Common myeloid progenitor, CD34-positive (primary cell): ENCODE results near the gene CNTFR.

Experiments
- CTCF ChIA-PET: fragments of 350-600 bp; sonication (Branson Sonifier 250); formaldehyde crosslinking; loops from one replicate; lab custom pipeline; 2021; ENCODE audit warnings: antibody characterized with exemption; lab: Charles Lee
- POLR2A ChIA-PET: fragments of 350-600 bp; sonication (Branson Sonifier 250); formaldehyde crosslinking; loops from one replicate; lab custom pipeline; 2021; ENCODE audit warnings: antibody characterized with exemption; lab: Charles Lee
- DNase-seq, 3 donors: peaks; one replicate each; pipeline versions ENCODE4 v3.0.0 to v3.0.0-alpha.2; 2013
- H3K27ac ChIP-seq, 2 experiments: 1 replicate in 1 of 2; 2 replicates in 1 of 2; pipeline ENCODE4 v1.7.0; 2013; ENCODE audit warnings: inconsistent platforms in 2 of 2, low read length in 2 of 2, mild to moderate bottlenecking in 2 of 2, low read depth in 1 of 2, moderate library complexity in 1 of 2; ENCODE audit not compliant: severe bottlenecking in 2 of 2, insufficient read depth in 1 of 2, poor library complexity in 1 of 2
- H3K27me3 ChIP-seq, 5 experiments: replicated peaks in 2 of 5; 1 replicate in 3 of 5; 2 replicates in 2 of 5; pipeline versions ENCODE4 v1.6.1 to v1.7.0; 2013; ENCODE audit warnings: low read length in 4 of 5, mild to moderate bottlenecking in 2 of 5, moderate library complexity in 2 of 5, inconsistent platforms in 1 of 5; ENCODE audit not compliant: insufficient read depth in 5 of 5, control insufficient read depth in 4 of 5
- H3K36me3 ChIP-seq, 4 experiments: 1 replicate in 2 of 4; 2 replicates in 2 of 4; pipeline versions ENCODE4 v1.6.1 to v1.7.0; 2013; ENCODE audit warnings: low read length in 3 of 4, control low read depth in 1 of 4, mild to moderate bottlenecking in 1 of 4; ENCODE audit not compliant: control insufficient read depth in 4 of 4, insufficient read depth in 4 of 4
- H3K4me1 ChIP-seq, 4 experiments: 1 replicate in 3 of 4; 2 replicates in 1 of 4; pipeline versions ENCODE4 v1.6.1 to v1.7.1; 2013; ENCODE audit warnings: low read length in 3 of 4, mild to moderate bottlenecking in 3 of 4, control low read depth in 1 of 4, inconsistent platforms in 1 of 4, moderate library complexity in 1 of 4; ENCODE audit not compliant: control insufficient read depth in 4 of 4, insufficient read depth in 4 of 4; ENCODE audit errors: control extremely low read depth in 1 of 4
- H3K4me3 ChIP-seq, 7 experiments: 1 replicate in 4 of 7; 2 replicates in 3 of 7; pipeline versions ENCODE4 v1.5.1 to v1.7.0; 2013; ENCODE audit warnings: mild to moderate bottlenecking in 7 of 7, low read length in 6 of 7, moderate library complexity in 6 of 7, inconsistent platforms in 2 of 7, low read depth in 2 of 7, control low read depth in 1 of 7; ENCODE audit not compliant: insufficient read depth in 4 of 7, control insufficient read depth in 1 of 7; ENCODE audit errors: extremely low read depth in 1 of 7
- H3K9me3 ChIP-seq, 5 experiments: 1 replicate in 4 of 5; 2 replicates in 1 of 5; pipeline versions ENCODE4 v1.6.1 to v1.7.1; 2013; ENCODE audit warnings: low read length in 4 of 5, mild to moderate bottlenecking in 2 of 5, inconsistent platforms in 1 of 5, low read depth in 1 of 5, moderate library complexity in 1 of 5; ENCODE audit not compliant: control insufficient read depth in 4 of 5, insufficient read depth in 2 of 5; ENCODE audit errors: control extremely low read depth in 1 of 5
- WGBS: methylation state at CpG from one replicate; pipeline ENCODE4 v1.1.5; 2013; ENCODE audit not compliant: insufficient coverage; 5-methylcytosine and 5-hydroxymethylcytosine counted together

The CNTFR gene

DNA sequence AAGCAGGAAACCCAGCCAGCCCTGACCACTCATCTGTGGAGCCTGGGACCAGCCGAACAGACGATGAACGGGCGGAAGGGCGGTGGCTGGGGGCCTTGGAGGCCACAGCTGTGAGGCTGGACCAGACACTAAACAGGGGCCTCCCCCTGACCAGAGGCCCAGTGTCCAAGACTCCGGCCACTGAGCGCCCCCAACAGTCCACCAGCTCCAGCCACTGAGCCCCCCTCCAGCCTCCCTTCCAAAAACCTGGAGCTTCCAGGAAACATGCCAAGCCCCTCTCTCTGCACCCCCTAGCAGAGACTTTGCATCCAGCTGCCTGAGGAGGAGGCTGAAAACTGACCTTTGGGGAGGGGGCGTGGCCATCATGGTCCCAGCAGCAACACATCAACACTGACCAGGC, 23.2 kb downstream of the CNTFR start:
- peaks cover 0 to 43% (median 21%) of the 10 kb centered on the region in 5 experiments for H3K27me3 ChIP-seq
- peaks cover 0 to 7% (median 4%) of the 10 kb centered on the region in 5 experiments for H3K9me3 ChIP-seq
- H3K27ac ChIP-seq: no peak overlapping the region
- ChIA-PET POLR2A (no interaction called here), CTCF (interaction anchor here (0.6 to 1.1 kb wide), 3 partner anchors 16 to 155 kb away, joined by 3 read pairs; no protein-coding TSS in a partner anchor)
- WGBS: 82% methylated on average over 6 of the region's 8 CpGs
- no peaks in the 10 kb centered on the region for H3K4me1 ChIP-seq
- no peaks in the 10 kb centered on the region for H3K36me3 ChIP-seq
- no peak overlapping the region for H3K4me3 ChIP-seq
- DNase-seq: no peak

DNA sequence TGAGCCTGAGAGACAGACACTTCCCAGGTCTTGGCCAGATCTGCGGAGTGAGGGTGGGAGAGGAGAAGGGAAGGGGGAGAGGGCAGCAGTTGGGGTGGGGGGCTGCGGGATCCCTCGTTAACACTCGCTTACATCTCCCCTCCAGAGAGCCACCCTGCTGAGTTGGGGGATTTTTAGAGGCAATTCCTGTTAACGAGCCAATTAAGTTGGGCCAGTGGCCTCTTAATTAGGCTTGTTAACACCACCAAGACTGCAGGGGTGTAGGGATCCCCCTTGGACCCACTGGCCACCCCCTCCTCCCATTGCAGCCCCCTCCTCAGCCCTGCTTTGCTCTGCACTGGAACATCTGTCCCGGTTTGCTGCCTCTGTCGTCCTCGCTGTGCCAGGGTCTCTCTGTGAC, 23.7 kb downstream of the CNTFR start:
- DNase-seq: no peak
- Histone ChIP-seq H3K4me3 (no peak overlapping the region), H3K27me3 (peaks cover 0 to 45% (median 21%) of the 10 kb centered on the region in 5 experiments), H3K36me3 (no peaks in the 10 kb centered on the region), H3K9me3 (peaks cover 0 to 7% (median 4%) of the 10 kb centered on the region in 5 experiments), H3K27ac (no peak overlapping the region), H3K4me1 (no peaks in the 10 kb centered on the region)
- ChIA-PET CTCF (interaction anchor here (0.6 to 1.1 kb wide), 2 partner anchors 25 to 154 kb away, joined by 3 read pairs; no protein-coding TSS in a partner anchor), POLR2A (no interaction called here)
- WGBS: 66% methylated on average over 3 of the region's 8 CpGs

DNA sequence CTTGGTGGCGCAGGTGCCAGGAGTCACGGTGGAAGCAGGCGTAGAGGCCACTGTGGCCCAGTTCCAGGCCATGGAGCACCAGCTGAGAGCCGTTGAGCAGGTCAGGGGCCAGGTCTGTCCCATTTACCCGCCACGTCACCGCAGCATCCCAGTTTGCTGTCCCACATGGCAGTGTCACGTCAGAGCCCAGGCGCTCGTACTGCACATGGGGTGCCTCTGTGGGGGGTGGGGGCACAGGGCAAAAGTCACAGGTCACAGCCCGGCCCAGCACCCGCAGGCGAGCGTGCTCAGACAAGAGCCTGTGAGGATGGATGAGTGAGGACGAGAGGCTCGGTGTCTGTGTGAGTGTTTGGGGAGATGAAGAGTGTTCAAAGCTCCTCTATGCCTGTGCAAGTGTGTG, 24.9 kb downstream of the CNTFR start:
- ChIA-PET POLR2A (no interaction called here), CTCF (interaction anchor here (1.6 kb wide), 2 partner anchors 10 to 23 kb away, joined by 4 to 5 read pairs; no protein-coding TSS in a partner anchor)
- Histone ChIP-seq H3K27me3 (peaks cover 0 to 56% (median 18%) of the 10 kb centered on the region in 5 experiments), H3K36me3 (no peaks in the 10 kb centered on the region), H3K9me3 (peaks cover 0 to 7% (median 4%) of the 10 kb centered on the region in 5 experiments), H3K4me3 (no peak overlapping the region), H3K4me1 (no peaks in the 10 kb centered on the region), H3K27ac (no peak overlapping the region)
- WGBS: 96% methylated on average over 14 of the region's 16 CpGs
- DNase-seq: no peak

DNA sequence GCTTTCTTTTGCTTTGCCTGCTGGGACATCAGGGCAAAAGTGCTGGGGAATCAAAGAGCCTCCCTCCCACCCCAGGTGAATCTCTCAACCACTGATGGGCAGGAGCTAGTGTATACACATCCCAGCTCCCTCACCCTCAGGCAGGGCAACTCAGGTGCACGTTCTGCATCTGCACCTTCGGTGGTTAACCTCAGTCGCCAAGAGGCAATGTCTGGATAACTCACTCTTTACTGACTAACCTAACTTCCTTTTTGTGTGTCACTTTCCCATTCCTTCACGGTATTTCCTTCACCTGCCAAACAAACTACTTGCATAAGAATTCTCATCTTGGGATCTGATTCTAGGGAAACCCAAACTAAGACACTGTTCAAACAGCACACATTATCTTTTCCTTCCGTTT, 26.3 kb downstream of the CNTFR start:
- WGBS: 76% methylated on average over 5 of the region's 5 CpGs
- Histone ChIP-seq H3K4me3 (no peak overlapping the region), H3K27me3 (peaks cover 0 to 63% (median 27%) of the 10 kb centered on the region in 5 experiments), H3K27ac (no peak overlapping the region), H3K9me3 (peaks cover 0 to 7% (median 4%) of the 10 kb centered on the region in 5 experiments), H3K4me1 (no peaks in the 10 kb centered on the region), H3K36me3 (no peaks in the 10 kb centered on the region)
- POLR2A ChIA-PET: interaction anchor here (0.6 kb wide), 1 partner anchor 73 kb away, joined by 3 read pairs; no protein-coding TSS in a partner anchor
- CTCF ChIA-PET: interaction anchor here (0.8 to 1.7 kb wide), 8 partner anchors 11 to 29 kb away, joined by 3 to 6 read pairs (median 4); no protein-coding TSS in a partner anchor
- no peak for DNase-seq

DNA sequence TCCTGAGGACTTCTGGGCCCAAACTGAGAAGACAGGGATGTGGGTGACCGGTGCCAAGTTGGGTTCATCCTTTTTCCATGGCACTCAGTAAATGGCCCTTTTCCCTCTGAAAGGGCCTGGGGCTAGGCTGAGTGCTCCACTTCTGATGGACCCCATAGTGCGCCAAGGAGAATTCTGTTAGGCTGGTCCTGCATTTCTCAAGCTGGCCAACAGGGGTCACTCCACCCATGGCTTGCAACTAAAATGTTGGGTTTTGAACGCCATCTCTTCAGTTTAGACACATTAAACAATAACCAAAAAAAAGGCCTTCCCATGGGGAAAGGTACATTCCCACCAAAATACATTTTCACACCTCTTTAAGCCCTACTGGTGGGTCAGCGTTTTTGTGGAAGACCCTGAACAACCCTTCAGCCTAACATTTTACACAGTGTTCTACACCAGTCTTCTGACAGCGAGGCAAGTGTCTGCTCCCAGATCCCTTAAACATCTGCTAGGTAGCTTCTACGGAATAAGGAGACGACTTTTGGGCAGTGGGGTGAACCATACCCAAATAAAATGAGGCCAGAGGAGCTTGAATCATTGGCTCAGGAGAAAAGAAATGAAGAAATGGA, 27.3 kb downstream of the CNTFR start:
- Histone ChIP-seq H3K27me3 (peaks cover 0 to 66% (median 26%) of the 10 kb centered on the region in 5 experiments), H3K4me3 (no peak overlapping the region), H3K36me3 (no peaks in the 10 kb centered on the region), H3K4me1 (no peaks in the 10 kb centered on the region), H3K27ac (no peak overlapping the region), H3K9me3 (peaks cover 0 to 7% (median 4%) of the 10 kb centered on the region in 5 experiments)
- DNase-seq: peak in 1 of 3 donors; percentile 26
- 85% methylated on average over 6 of the region's 7 CpGs for WGBS
- CTCF ChIA-PET: interaction anchor here (1.0 to 1.6 kb wide), 4 partner anchors 8 to 30 kb away, joined by 3 to 6 read pairs (median 3); no protein-coding TSS in a partner anchor
- POLR2A ChIA-PET: no interaction called here

DNA sequence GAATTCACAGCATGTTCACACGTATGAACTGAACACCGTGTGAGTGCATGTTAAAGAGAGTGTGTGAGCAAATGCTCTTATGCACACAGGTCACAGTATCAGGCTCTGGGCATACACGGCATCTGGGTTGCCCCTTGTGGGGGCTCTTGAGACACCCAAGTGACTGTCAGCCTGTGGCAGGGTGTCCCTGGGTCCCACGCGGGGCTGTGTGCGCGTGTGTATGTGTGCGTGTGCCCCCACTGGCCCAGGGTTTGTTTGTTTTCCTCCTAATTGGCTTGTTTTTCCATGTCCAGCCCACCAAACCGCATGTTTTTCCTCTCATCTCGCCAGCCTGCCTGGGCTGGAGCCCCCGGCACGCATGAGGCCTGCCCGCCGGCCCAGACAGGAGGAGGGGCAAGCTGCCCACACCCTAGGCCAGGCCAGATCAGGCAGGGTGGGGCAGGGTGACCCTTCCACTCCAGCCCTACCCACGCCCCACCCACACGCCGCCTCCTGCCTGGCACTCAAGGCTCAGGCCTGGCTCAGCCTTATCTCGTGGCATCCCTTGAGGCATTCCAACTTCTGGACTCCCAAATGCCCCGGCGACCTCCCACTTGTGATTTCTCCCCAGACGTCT, 28.8 kb downstream of the CNTFR start:
- peaks cover 0 to 65% (median 27%) of the 10 kb centered on the region in 5 experiments for H3K27me3 ChIP-seq
- CTCF ChIA-PET: interaction anchor here (1.3 kb wide), 1 partner anchor 9 kb away, joined by 3 read pairs; no protein-coding TSS in a partner anchor
- POLR2A ChIA-PET: no interaction called here

More for the DNA sequence above, 28.8 kb downstream of the CNTFR start:
- H3K4me1 ChIP-seq: no peaks in the 10 kb centered on the region
- DNase-seq: no peak
- WGBS: 93% methylated on average over 20 of the region's 21 CpGs
- H3K4me3 ChIP-seq: no peak overlapping the region
- H3K9me3 ChIP-seq: peaks cover 0 to 7% (median 4%) of the 10 kb centered on the region in 5 experiments
- no peak overlapping the region for H3K27ac ChIP-seq
- no peaks in the 10 kb centered on the region for H3K36me3 ChIP-seq
